K562 (cell line): ENCODE results near the gene CRAMP1. TPM values are rescaled to one million over a fixed set of nuclear protein-coding genes. Genes with fewer than 3 reads are reported as not detected.
A peak's percentile ranks its signal among the peaks of the same experiment; 100 is the strongest.

Experiments
- ARID2 ChIP-seq: fragments of 450-650 bp; IDR thresholded peaks from 2 replicates; pipeline ENCODE4 v1.6.1; 2017; ENCODE audit warnings: antibody characterized with exemption, mild to moderate bottlenecking
- ATF1 ChIP-seq, 2 experiments: fragments of 450-650 bp in 1 of 2; IDR thresholded peaks; 2 replicates each; pipeline ENCODE4 v1.6.1; 2016; ENCODE audit warnings: missing compliant biosample characterization in 1 of 2, missing genetic modification characterization in 1 of 2
- CBX2 ChIP-seq: fragments of 200-600 bp; sonication (generic); IDR thresholded peaks from one replicate; pipeline ENCODE4 v1.6.1; 2012; ENCODE audit warnings: mild to moderate bottlenecking, low read length, inconsistent platforms; ENCODE audit not compliant: insufficient read depth, poor library complexity, severe bottlenecking
- E2F8 ChIP-seq: fragments of 450-650 bp; IDR thresholded peaks from 2 replicates; pipeline ENCODE4 v1.7.1; 2018; ENCODE audit warnings: mild to moderate bottlenecking, low read depth; ENCODE audit not compliant: partially characterized antibody
- EP300 ChIP-seq: IDR thresholded peaks from 2 replicates; pipeline ENCODE4 v1.6.1; 2012; ENCODE audit warnings: low read length, improper control_type of control experiment
- FOXA3 ChIP-seq, 2 experiments: fragments of 450-650 bp in 1 of 2; sonication (generic) in 1 of 2; formaldehyde crosslinking; IDR thresholded peaks in 1 of 2; conservative IDR thresholded peaks in 1 of 2; 2 replicates each; pipeline versions ENCODE4 v1.4.0 to v1.8.0; 2020 to 2022; ENCODE audit warnings: mild to moderate bottlenecking in 2 of 2, missing genetic modification reagents in 1 of 2
- ILK ChIP-seq: fragments of 450-650 bp; IDR thresholded peaks from 2 replicates; pipeline ENCODE4 v1.6.1; 2016; ENCODE audit warnings: missing genetic modification characterization, low read depth, mild to moderate bottlenecking, missing compliant biosample characterization, moderate library complexity, borderline replicate concordance
- JUN ChIP-seq, 2 experiments: sonication (generic) in 1 of 2; formaldehyde crosslinking in 1 of 2; IDR thresholded peaks; 2 replicates each; pipeline versions ENCODE4 v1.6.1 to v1.8.0; 2012 to 2022; ENCODE audit warnings: borderline replicate concordance in 2 of 2, mild to moderate bottlenecking in 2 of 2, improper control_type of control experiment in 1 of 2, low read depth in 1 of 2, low read length in 1 of 2, missing genetic modification reagents in 1 of 2
- JUNB ChIP-seq: fragments of 450-650 bp; formaldehyde crosslinking; conservative IDR thresholded peaks from 2 replicates; pipeline ENCODE4 v1.4.0; 2020; ENCODE audit warnings: mild to moderate bottlenecking
- NFE2 ChIP-seq: IDR thresholded peaks from 2 replicates; pipeline ENCODE4 v1.6.1; 2014; ENCODE audit warnings: antibody characterized with exemption, low read depth
- NFIC ChIP-seq: fragments of 450-650 bp; IDR thresholded peaks from 2 replicates; pipeline ENCODE4 v1.6.1; 2017; ENCODE audit warnings: mild to moderate bottlenecking, inconsistent platforms
- NR2C2 ChIP-seq, 2 experiments: fragments of 200-800 bp in 1 of 2; sonication (Bioruptor generic) in 1 of 2; sonication (generic) in 1 of 2; formaldehyde crosslinking in 1 of 2; IDR thresholded peaks; 2 replicates each; pipeline versions ENCODE4 v1.6.1 to v1.8.0; 2016 to 2022; ENCODE audit warnings: mild to moderate bottlenecking in 1 of 2, missing compliant biosample characterization in 1 of 2, missing genetic modification characterization in 1 of 2, missing genetic modification reagents in 1 of 2
- NR2F6 ChIP-seq: fragments of 450-650 bp; formaldehyde crosslinking; IDR thresholded peaks from 2 replicates; pipeline ENCODE4 v1.4.0; 2020; ENCODE audit warnings: mild to moderate bottlenecking
- POLR2A ChIP-seq: fragments of 450-650 bp; conservative IDR thresholded peaks from 2 replicates; pipeline ENCODE4 v1.6.1; 2016
- RHOXF2B ChIP-seq: fragments of 250-450 bp; sonication (Bioruptor Pico); conservative IDR thresholded peaks from 2 replicates; pipeline ENCODE4 v1.5.1; 2021
- SMARCA4 ChIP-seq: fragments of 450-650 bp; IDR thresholded peaks from 2 replicates; pipeline ENCODE4 v1.6.1; 2016
- SOX6 ChIP-seq: fragments of 450-650 bp; IDR thresholded peaks from 2 replicates; pipeline ENCODE4 v1.6.1; 2014; ENCODE audit warnings: mild to moderate bottlenecking
- ZBTB26 ChIP-seq: fragments of 450-650 bp; formaldehyde crosslinking; IDR thresholded peaks from 2 replicates; pipeline ENCODE4 v1.4.0; 2022; ENCODE audit warnings: missing genetic modification characterization
- ZFPM2 ChIP-seq: fragments of 250-450 bp; sonication (Bioruptor Pico); IDR thresholded peaks from 2 replicates; pipeline ENCODE4 v1.5.1; 2022; ENCODE audit warnings: mild to moderate bottlenecking
- ZNF589 ChIP-seq: fragments of 200-800 bp; sonication (Bioruptor generic); IDR thresholded peaks from 2 replicates; pipeline ENCODE4 v1.6.1; 2016; ENCODE audit warnings: low read depth, missing genetic modification characterization, missing compliant biosample characterization
- polyA plus RNA-seq, 8 experiments: library from polyadenylated mRNA; depleted of rRNA in 4 of 8; stranded (reverse) in 5 of 8; unstranded in 3 of 8; fragments of >200 nt; fragmentation: Nextera tagmentation in 2 of 8; fragmentation: Illumina TruSeq in 1 of 8; extraction: Ambion mirVana in 2 of 8; extraction: Trizol in 1 of 8; gene quantifications; 2 replicates each; pipeline versions ENCODE4 v1.2.1 to v1.2.3, GENCODE V29; 2011 to 2014; ENCODE audit warnings: inconsistent platforms in 1 of 8, missing spikeins in 1 of 8
- total RNA-seq, 7 experiments: library from RNA; depleted of rRNA in 6 of 7; stranded (reverse); fragments of >200 nt in 6 of 7; fragmentation: Illumina TruSeq in 2 of 7; extraction: Trizol in 2 of 7; gene quantifications; 2 replicates each; pipeline versions ENCODE4 v1.2.1 to v1.2.3, GENCODE V29; 2011 to 2021; ENCODE audit warnings: low replicate concordance in 1 of 7

CRAMP1 gene
- total and polyA plus RNA-seq, 9 of the 15 experiments (the other 6 are each of a cell fraction or from before 2014, with no cell fraction given): 0.52 to 20.8 (median 7.5) TPM

- no peak for TF ChIP-seq E2F8
- peak; percentile 38 to 92; a peak in 3 of 4 replicates for TF ChIP-seq FOXA3 (CRISPR knock-in tag; conservative IDR thresholded peaks at IDR 0.05 in 1 of 2, IDR thresholded peaks at IDR 0.05 in 1 of 2)
- TF ChIP-seq JUN (IDR thresholded peaks at IDR 0.05; ENCODE audit: borderline replicate concordance, low read depth, low read length): peak; percentile 53; the same call in 1 of the 2 replicates
- no peak for TF ChIP-seq JUN (CRISPR knock-in tag; IDR thresholded peaks at IDR 0.05; ENCODE audit: borderline replicate concordance)
- TF ChIP-seq ATF1 (CRISPR knock-in tag; IDR thresholded peaks at IDR 0.05): no peak
- TF ChIP-seq ATF1 (tag; IDR thresholded peaks at IDR 0.05): peak; percentile 45; the same call in 1 of the 2 replicates
- no peak for TF ChIP-seq POLR2A
- no peak for TF ChIP-seq ZFPM2
- peak; percentile 96 for TF ChIP-seq NFE2
- no peak for TF ChIP-seq NR2C2 (CRISPR knock-in tag; IDR thresholded peaks at IDR 0.05)
- 0 out of 2 replicates have a peak, but pooled peaks have one; percentile 22 for TF ChIP-seq NR2C2 (tag; IDR thresholded peaks at IDR 0.05)
- no peak for TF ChIP-seq CBX2
- TF ChIP-seq RHOXF2B (CRISPR knock-in tag): no peak
- TF ChIP-seq ARID2: no peak
- TF ChIP-seq EP300: no peak
- no peak for TF ChIP-seq ZBTB26 (CRISPR knock-in tag)
- peak; percentile 62; the same call in 1 of the 2 replicates for TF ChIP-seq ZNF589 (CRISPR knock-in tag)
- 0 out of 2 replicates have a peak, but pooled peaks have one; percentile 41 for TF ChIP-seq JUNB
- TF ChIP-seq ILK (tag): no peak
- no peak for TF ChIP-seq SOX6
- TF ChIP-seq NR2F6 (CRISPR knock-in tag): no peak
- TF ChIP-seq SMARCA4: peak; percentile 78
- TF ChIP-seq NFIC: peak; percentile 91
Observed at GRCh38 chr16:1645914-1646525, 33.9 kb downstream of the CRAMP1 start (continued).
